ENCODE measurements around the gene MAPK10.
"Not testable (repeated sequence)": the region's sequence is repeated elsewhere in the genome, so short reads cannot be mapped to it uniquely, and the experiment has no call there.

Gene MAPK10

GRCh38 chr4:85968945-85969819 lies 390.7 kb downstream of the MAPK10 start:
- H3K4me3 ChIP-seq (IDR thresholded peaks at IDR 0.05; ENCODE audit: insufficient read depth, low read depth, low read length), result no peak overlapping the region
- TF ChIP-seq CTCF (conservative IDR thresholded peaks at IDR 0.05; ENCODE audit: low read depth, low read length), result peak; percentile 74
- no peaks in the 10 kb centered on the region for H3K36me3 ChIP-seq (ENCODE audit: insufficient read depth)
- H3K79me2 ChIP-seq (ENCODE audit: insufficient read depth, low read depth), result no peaks in the 10 kb centered on the region
- no peaks in the 10 kb centered on the region for H4K20me1 ChIP-seq (ENCODE audit: insufficient read depth)
- H3K4me2 ChIP-seq, result no peak overlapping the region
- no peak overlapping the region for H3K27ac ChIP-seq
- H2AFZ ChIP-seq (ENCODE audit: low read depth), result no peak overlapping the region
- no peak overlapping the region for H3K9ac ChIP-seq
- no peaks in the 10 kb centered on the region for H3K27me3 ChIP-seq (ENCODE audit: insufficient read depth, low read depth)
- peaks cover 4% of the 10 kb centered on the region for H3K4me1 ChIP-seq (ENCODE audit: low read depth, poor library complexity, severe bottlenecking)

- no peak for TF ChIP-seq CTCF (conservative IDR thresholded peaks at IDR 0.05; ENCODE audit: low read depth, low read length)
- Histone ChIP-seq H3K27me3 (ENCODE audit: insufficient read depth, low read depth) (no peaks in the 10 kb centered on the region), H3K4me2 (no peak overlapping the region), H3K9ac (no peak overlapping the region), H3K27ac (no peak overlapping the region), H3K4me1 (ENCODE audit: low read depth, poor library complexity, severe bottlenecking) (peaks cover 4% of the 10 kb centered on the region), H3K36me3 (ENCODE audit: insufficient read depth) (no peaks in the 10 kb centered on the region), H4K20me1 (ENCODE audit: insufficient read depth) (no peaks in the 10 kb centered on the region), H3K4me3 (IDR thresholded peaks at IDR 0.05; ENCODE audit: insufficient read depth, low read depth, low read length) (no peak overlapping the region), H2AFZ (ENCODE audit: low read depth) (no peak overlapping the region), H3K79me2 (ENCODE audit: insufficient read depth, low read depth) (no peaks in the 10 kb centered on the region)
These were observed 392.0 kb downstream of the MAPK10 start for GRCh38 chr4:85967872-85968271.

- no peak for TF ChIP-seq CTCF (conservative IDR thresholded peaks at IDR 0.05; ENCODE audit: low read depth, low read length)
- Histone ChIP-seq H2AFZ (ENCODE audit: low read depth) (no peak overlapping the region), H3K4me1 (ENCODE audit: low read depth, poor library complexity, severe bottlenecking) (peaks cover 4% of the 10 kb centered on the region), H3K4me3 (IDR thresholded peaks at IDR 0.05; ENCODE audit: insufficient read depth, low read depth, low read length) (no peak overlapping the region), H3K9ac (no peak overlapping the region), H3K36me3 (ENCODE audit: insufficient read depth) (no peaks in the 10 kb centered on the region), H4K20me1 (ENCODE audit: insufficient read depth) (no peaks in the 10 kb centered on the region), H3K79me2 (ENCODE audit: insufficient read depth, low read depth) (no peaks in the 10 kb centered on the region), H3K27me3 (ENCODE audit: insufficient read depth, low read depth) (no peaks in the 10 kb centered on the region), H3K27ac (no peak overlapping the region), H3K4me2 (no peak overlapping the region)
These were observed 393.5 kb downstream of the MAPK10 start for GRCh38 chr4:85966373-85966772.

GRCh38 chr4:85965529-85965928 lies 394.3 kb downstream of the MAPK10 start:
- no peaks in the 10 kb centered on the region for H3K79me2 ChIP-seq (ENCODE audit: insufficient read depth, low read depth)
- no peak overlapping the region for H3K9ac ChIP-seq
- H3K27me3 ChIP-seq (ENCODE audit: insufficient read depth, low read depth), result no peaks in the 10 kb centered on the region
- no peaks in the 10 kb centered on the region for H3K36me3 ChIP-seq (ENCODE audit: insufficient read depth)
- H2AFZ ChIP-seq (ENCODE audit: low read depth), result no peak overlapping the region
- H4K20me1 ChIP-seq (ENCODE audit: insufficient read depth), result no peaks in the 10 kb centered on the region
- H3K4me2 ChIP-seq, result no peak overlapping the region
- no peak overlapping the region for H3K4me3 ChIP-seq (IDR thresholded peaks at IDR 0.05; ENCODE audit: insufficient read depth, low read depth, low read length)
- no peak overlapping the region for H3K27ac ChIP-seq
- H3K4me1 ChIP-seq (ENCODE audit: low read depth, poor library complexity, severe bottlenecking), result peaks cover 4% of the 10 kb centered on the region
- TF ChIP-seq CTCF (conservative IDR thresholded peaks at IDR 0.05; ENCODE audit: low read depth, low read length), result no peak

GRCh38 chr4:85965017-85965416 lies 394.8 kb downstream of the MAPK10 start:
- H3K27ac ChIP-seq; H3K4me2 ChIP-seq; H3K36me3 ChIP-seq (ENCODE audit: insufficient read depth); H3K79me2 ChIP-seq (ENCODE audit: insufficient read depth, low read depth); H2AFZ ChIP-seq (ENCODE audit: low read depth); H3K27me3 ChIP-seq (ENCODE audit: insufficient read depth, low read depth); H3K4me1 ChIP-seq (ENCODE audit: low read depth, poor library complexity, severe bottlenecking); H3K9ac ChIP-seq; H3K4me3 ChIP-seq (IDR thresholded peaks at IDR 0.05; ENCODE audit: insufficient read depth, low read depth, low read length); H4K20me1 ChIP-seq (ENCODE audit: insufficient read depth): not testable (repeated sequence)
